Neuronal stem cell (in vitro differentiated cells): ENCODE data around the gene SLC6A1. TPM values are rescaled to one million over a fixed set of nuclear protein-coding genes. Genes with fewer than 3 reads are reported as not detected.

ENCODE experiments used
- DNase-seq: peaks from one replicate; pipeline ENCODE4 v3.0.0-alpha.2; 2013; ENCODE audit warnings: low spot score
- H2AFZ ChIP-seq: one replicate; pipeline ENCODE4 v1.6.1; 2013; ENCODE audit warnings: mild to moderate bottlenecking, low read length, inconsistent platforms
- H2AK5ac ChIP-seq: 2 replicates; pipeline ENCODE4 v1.6.1; 2013; ENCODE audit warnings: low read depth, mild to moderate bottlenecking, inconsistent platforms, low read length, moderate library complexity, mixed read lengths
- H2BK120ac ChIP-seq: 2 replicates; pipeline ENCODE4 v1.6.1; 2013; ENCODE audit warnings: low read depth, mild to moderate bottlenecking, inconsistent platforms, low read length, moderate library complexity, mixed read lengths
- H2BK12ac ChIP-seq: one replicate; pipeline ENCODE4 v1.6.1; 2013; ENCODE audit warnings: low read length, inconsistent platforms
- H2BK15ac ChIP-seq: 2 replicates; pipeline ENCODE4 v1.6.1; 2013; ENCODE audit warnings: mild to moderate bottlenecking, low read length, inconsistent platforms, mixed read lengths
- H2BK5ac ChIP-seq: one replicate; pipeline ENCODE4 v1.6.1; 2013; ENCODE audit warnings: inconsistent platforms, mild to moderate bottlenecking, low read length, moderate library complexity
- H3K14ac ChIP-seq: one replicate; pipeline ENCODE4 v1.6.1; 2013; ENCODE audit warnings: low read length, inconsistent platforms
- H3K18ac ChIP-seq: 2 replicates; pipeline ENCODE4 v1.6.1; 2013; ENCODE audit warnings: low read length, inconsistent platforms
- H3K23ac ChIP-seq: 2 replicates; pipeline ENCODE4 v1.6.1; 2013; ENCODE audit warnings: low read depth, mild to moderate bottlenecking, mixed read lengths, low read length, inconsistent platforms; ENCODE audit not compliant: poor library complexity
- H3K27ac ChIP-seq: replicated peaks from 3 replicates; pipeline ENCODE4 v1.5.1; 2013; ENCODE audit warnings: low read length, inconsistent platforms
- H3K27me3 ChIP-seq, 3 experiments: 2 replicates each; pipeline ENCODE4 v1.6.1; 2013; ENCODE audit warnings: low read length in 3 of 3, mild to moderate bottlenecking in 2 of 3, inconsistent platforms in 1 of 3, low read depth in 1 of 3, mixed read lengths in 1 of 3, moderate library complexity in 1 of 3; ENCODE audit not compliant: control insufficient read depth in 3 of 3, insufficient read depth in 3 of 3
- H3K36me3 ChIP-seq, 2 donors: replicated peaks in 1 of 2; 2 replicates each; pipeline ENCODE4 v1.6.1; 2013; ENCODE audit warnings: low read length in 2 of 2; ENCODE audit not compliant: control insufficient read depth in 2 of 2, insufficient read depth in 2 of 2
- H3K4ac ChIP-seq: 2 replicates; pipeline ENCODE4 v1.6.1; 2013; ENCODE audit warnings: inconsistent platforms, mild to moderate bottlenecking, low read length, moderate library complexity
- H3K4me1 ChIP-seq, 2 donors: 1 replicate in 1 of 2; 2 replicates in 1 of 2; pipeline ENCODE4 v1.6.1; 2013; ENCODE audit warnings: low read length in 2 of 2, low read depth in 1 of 2; ENCODE audit not compliant: control insufficient read depth in 2 of 2, insufficient read depth in 1 of 2
- H3K4me2 ChIP-seq: one replicate; pipeline ENCODE4 v1.6.1; 2013; ENCODE audit warnings: mild to moderate bottlenecking, low read length, inconsistent platforms; ENCODE audit not compliant: insufficient read depth, poor library complexity, severe bottlenecking
- H3K4me3 ChIP-seq, 2 donors: 2 replicates each; pipeline ENCODE4 v1.5.1; 2013; ENCODE audit warnings: low read length in 2 of 2, mild to moderate bottlenecking in 2 of 2, inconsistent platforms in 1 of 2, moderate library complexity in 1 of 2
- H3K79me1 ChIP-seq: one replicate; pipeline ENCODE4 v1.6.1; 2013; ENCODE audit warnings: low read depth, mild to moderate bottlenecking, inconsistent platforms, low read length, moderate library complexity
- H3K9ac ChIP-seq: one replicate; pipeline ENCODE4 v1.6.1; 2013; ENCODE audit warnings: mild to moderate bottlenecking, low read depth, low read length, inconsistent platforms; ENCODE audit not compliant: poor library complexity
- H3K9me3 ChIP-seq, 2 donors: replicated peaks in 1 of 2; 2 replicates each; pipeline versions ENCODE3 to v1.6.1; 2013; ENCODE audit warnings: low read length in 2 of 2, mild to moderate bottlenecking in 2 of 2, inconsistent platforms in 1 of 2, low read depth in 1 of 2, mixed read lengths in 1 of 2, moderate library complexity in 1 of 2; ENCODE audit not compliant: control insufficient read depth in 2 of 2, insufficient read depth in 1 of 2
- H4K8ac ChIP-seq: one replicate; pipeline ENCODE4 v1.6.1; 2013; ENCODE audit warnings: low read depth, mild to moderate bottlenecking, inconsistent platforms, low read length, moderate library complexity
- H4K91ac ChIP-seq: one replicate; pipeline ENCODE4 v1.6.1; 2013; ENCODE audit warnings: low read length, low read depth, mild to moderate bottlenecking, inconsistent platforms; ENCODE audit not compliant: poor library complexity
- WGBS, 2 donors: extraction: QIAGEN DNeasy Blood & Tissue Kit; methylation state at CpG; one replicate each; pipeline ENCODE4 v1.1.7; 2013; ENCODE audit warnings: missing lambda C conversion rate in 2 of 2, mixed read lengths in 1 of 2; ENCODE audit not compliant: insufficient read length in 2 of 2, insufficient replicate concordance in 1 of 2; ENCODE audit errors: extremely low coverage in 2 of 2; 5-methylcytosine and 5-hydroxymethylcytosine counted together
- polyA plus RNA-seq, 2 experiments: library from polyadenylated mRNA; stranded (reverse); fragments of 200-250 nt; gene quantifications; one replicate each; pipeline ENCODE4 v1.2.3, GENCODE V29; 2013

Gene SLC6A1
- 0.75 TPM for polyA plus RNA-seq (2013, experiment 1 of 2)
- 0.78 TPM for polyA plus RNA-seq (2013, experiment 2 of 2)

- Histone ChIP-seq H4K8ac (no peak within 1 kb of the TSS), H3K79me1 (no peaks in the 10 kb centered on the region), H3K9ac (peak within 1 kb of the TSS; percentile 53), H3K4ac (no peak within 1 kb of the TSS), H3K36me3 (no peaks in the 10 kb centered on the region), H2AK5ac (peak within 1 kb of the TSS; percentile 59), H3K27me3 (peaks cover 10 to 71% (median 33%) of the 10 kb centered on the region in 3 experiments), H2BK5ac (no peak within 1 kb of the TSS), H3K4me2 (peak within 1 kb of the TSS; percentile 55), H3K9me3 (no peaks in the 10 kb centered on the region), H4K91ac (no peak within 1 kb of the TSS), H2BK120ac (peak within 1 kb of the TSS; percentile 57), H3K4me1 (peaks cover 0 to 2% of the 10 kb centered on the region in 2 donors), H2BK15ac (no peak within 1 kb of the TSS), H2BK12ac (peak within 1 kb of the TSS; percentile 59), H3K23ac (peak within 1 kb of the TSS; percentile 37), H2AFZ (no peak within 1 kb of the TSS), H3K27ac (no peak within 1 kb of the TSS), H3K18ac (peak within 1 kb of the TSS; percentile 84), H3K14ac (no peak within 1 kb of the TSS), H3K4me3 (peak within 1 kb of the TSS in 1 of 2 donors; percentile 79)
- DNase-seq = peak; percentile 53
- no CpG with 5 or more reads among the region's 69 CpGs for WGBS, 2 donors
These were observed at the start of gene SLC6A1 for GRCh38 chr3:10992017-10992942. TSS of gene SLC6A1 (plus strand) at chr3:10992748. CDS start at chr3:11017212, 24,464 bp downstream.

- Histone ChIP-seq H3K79me1 (no peaks in the 10 kb centered on the region), H3K4me1 (peaks cover 0 to 2% of the 10 kb centered on the region in 2 donors), H2AFZ (no peak overlapping the region), H2BK120ac (no peak overlapping the region), H3K14ac (no peak overlapping the region), H3K36me3 (no peaks in the 10 kb centered on the region), H4K91ac (no peak overlapping the region), H3K9ac (no peak overlapping the region), H4K8ac (no peak overlapping the region), H2BK15ac (no peak overlapping the region), H3K4me3 (no peak overlapping the region), H3K27me3 (no peaks in the 10 kb centered on the region), H3K23ac (no peak overlapping the region), H2BK5ac (no peak overlapping the region), H3K27ac (no peak overlapping the region), H2BK12ac (no peak overlapping the region), H3K9me3 (peaks cover 6 to 7% of the 10 kb centered on the region in 2 donors), H3K4ac (no peak overlapping the region), H2AK5ac (peak overlapping the region; percentile 17), H3K4me2 (no peak overlapping the region), H3K18ac (no peak overlapping the region)
- no CpG with 5 or more reads among the region's 8 CpGs for WGBS, 2 donors
- no peak for DNase-seq
These were observed 47.7 kb upstream of the SLC6A1 start for GRCh38 chr3:10944866-10945265.

GRCh38 chr3:10945683-10946287 lies 46.8 kb upstream of the SLC6A1 start:
- peak; percentile 84 for DNase-seq
- Histone ChIP-seq H3K4ac (no peak overlapping the region), H3K4me3 (no peak overlapping the region), H4K91ac (no peak overlapping the region), H3K14ac (no peak overlapping the region), H2AFZ (no peak overlapping the region), H2BK12ac (no peak overlapping the region), H3K36me3 (no peaks in the 10 kb centered on the region), H3K9me3 (peaks cover 6 to 7% of the 10 kb centered on the region in 2 donors), H3K27me3 (no peaks in the 10 kb centered on the region), H2BK120ac (no peak overlapping the region), H2BK5ac (no peak overlapping the region), H3K9ac (no peak overlapping the region), H3K4me2 (no peak overlapping the region), H2AK5ac (no peak overlapping the region), H2BK15ac (no peak overlapping the region), H3K79me1 (no peaks in the 10 kb centered on the region), H4K8ac (no peak overlapping the region), H3K23ac (peak overlapping the region; percentile 21), H3K4me1 (peaks cover 0 to 2% of the 10 kb centered on the region in 2 donors), H3K18ac (no peak overlapping the region), H3K27ac (no peak overlapping the region)
- WGBS, 2 donors = no CpG with 5 or more reads among the region's 8 CpGs

GRCh38 chr3:10946526-10946925 lies 46.0 kb upstream of the SLC6A1 start:
- no peak overlapping the region for H2BK5ac ChIP-seq
- no peak overlapping the region for H4K8ac ChIP-seq
- H2AFZ ChIP-seq = no peak overlapping the region
- H3K14ac ChIP-seq = no peak overlapping the region
- no peak overlapping the region for H3K9ac ChIP-seq
- H3K4me1 ChIP-seq = peaks cover 0 to 2% of the 10 kb centered on the region in 2 donors
- H4K91ac ChIP-seq = no peak overlapping the region
- H3K4me3 ChIP-seq = no peak overlapping the region
- H3K27ac ChIP-seq = no peak overlapping the region
- H2AK5ac ChIP-seq = no peak overlapping the region
- WGBS, 2 donors = no CpG with 5 or more reads among the region's 8 CpGs
- no peak overlapping the region for H2BK12ac ChIP-seq
- H3K23ac ChIP-seq = no peak overlapping the region
- H3K4ac ChIP-seq = no peak overlapping the region
- no peaks in the 10 kb centered on the region for H3K36me3 ChIP-seq
- peaks cover 6 to 7% of the 10 kb centered on the region in 2 donors for H3K9me3 ChIP-seq
- H3K27me3 ChIP-seq = no peaks in the 10 kb centered on the region
- H2BK15ac ChIP-seq = no peak overlapping the region
- no peak overlapping the region for H2BK120ac ChIP-seq
- DNase-seq = no peak
- H3K79me1 ChIP-seq = no peaks in the 10 kb centered on the region
- H3K18ac ChIP-seq = no peak overlapping the region
- no peak overlapping the region for H3K4me2 ChIP-seq
